Measurements from ENCODE around the gene ZFHX3.

ZFHX3 gene

GRCh38 chr16:72787514-72788268, 260.2 kb downstream of the ZFHX3 start:
- peak overlapping the region; percentile 65 for H3K4me3 ChIP-seq (ENCODE audit: low read length)
- DNase-seq (ENCODE audit: low read depth) = peak; percentile 76
- no peak for TF ChIP-seq CTCF (conservative IDR thresholded peaks at IDR 0.05; ENCODE audit: low read depth, low read length)

GRCh38 chr16:72787130-72787513, 260.8 kb downstream of the ZFHX3 start:
- H3K4me3 ChIP-seq (ENCODE audit: low read length) = peak overlapping the region; percentile 43
- no peak for DNase-seq (ENCODE audit: low read depth)
- TF ChIP-seq CTCF (conservative IDR thresholded peaks at IDR 0.05; ENCODE audit: low read depth, low read length) = no peak

GRCh38 chr16:72786606-72787005, 261.3 kb downstream of the ZFHX3 start:
- H3K4me3 ChIP-seq (ENCODE audit: low read length) = no peak overlapping the region
- DNase-seq (ENCODE audit: low read depth) = no peak
- TF ChIP-seq CTCF (conservative IDR thresholded peaks at IDR 0.05; ENCODE audit: low read depth, low read length) = no peak

- no peak overlapping the region for H3K4me3 ChIP-seq (ENCODE audit: low read length)
Observed at GRCh38 chr16:72785886-72786285, 262.0 kb downstream of the ZFHX3 start.

GRCh38 chr16:72785171-72785570, 262.8 kb downstream of the ZFHX3 start:
- no peak overlapping the region for H3K4me3 ChIP-seq (ENCODE audit: low read length)
- no peak for TF ChIP-seq CTCF (conservative IDR thresholded peaks at IDR 0.05; ENCODE audit: low read depth, low read length)
- DNase-seq (ENCODE audit: low read depth) = no peak

More at GRCh38 chr16:72785886-72786285, 262.0 kb downstream of the ZFHX3 start:
- no peak for TF ChIP-seq CTCF (conservative IDR thresholded peaks at IDR 0.05; ENCODE audit: low read depth, low read length)
- no peak for DNase-seq (ENCODE audit: low read depth)

GRCh38 chr16:72783716-72784318, 264.1 kb downstream of the ZFHX3 start:
- no peak overlapping the region for H3K4me3 ChIP-seq (ENCODE audit: low read length)
- DNase-seq (ENCODE audit: low read depth) = no peak
- TF ChIP-seq CTCF (conservative IDR thresholded peaks at IDR 0.05; ENCODE audit: low read depth, low read length) = no peak

GRCh38 chr16:72769876-72770275, 278.1 kb downstream of the ZFHX3 start:
- TF ChIP-seq CTCF (conservative IDR thresholded peaks at IDR 0.05; ENCODE audit: low read depth, low read length) = no peak
- no peak for DNase-seq (ENCODE audit: low read depth)
- no peak overlapping the region for H3K4me3 ChIP-seq (ENCODE audit: low read length)
